GM21717 (cell line): ENCODE data around the gene FOXD4L5.
"Not testable (repeated sequence)": the region's sequence is repeated elsewhere in the genome, so short reads cannot be mapped to it uniquely, and the experiment has no call there.

ENCODE experiments used
- ATAC-seq: cut with Tn5 transposase; IDR thresholded peaks from one replicate; pipeline ENCODE4 v1.9.1; 2021; ENCODE audit warnings: mild to moderate bottlenecking, moderate library complexity; ENCODE audit not compliant: unreplicated experiment

The FOXD4L5 gene

GRCh38 chr9:65285109-65285508, at the start of gene FOXD4L5:
Gene FOXD4L5, minus strand, starts transcription at chr9:65285209. Its CDS starts 832 bp downstream, at chr9:65284377.
- ATAC-seq = not testable (repeated sequence)

DNA sequence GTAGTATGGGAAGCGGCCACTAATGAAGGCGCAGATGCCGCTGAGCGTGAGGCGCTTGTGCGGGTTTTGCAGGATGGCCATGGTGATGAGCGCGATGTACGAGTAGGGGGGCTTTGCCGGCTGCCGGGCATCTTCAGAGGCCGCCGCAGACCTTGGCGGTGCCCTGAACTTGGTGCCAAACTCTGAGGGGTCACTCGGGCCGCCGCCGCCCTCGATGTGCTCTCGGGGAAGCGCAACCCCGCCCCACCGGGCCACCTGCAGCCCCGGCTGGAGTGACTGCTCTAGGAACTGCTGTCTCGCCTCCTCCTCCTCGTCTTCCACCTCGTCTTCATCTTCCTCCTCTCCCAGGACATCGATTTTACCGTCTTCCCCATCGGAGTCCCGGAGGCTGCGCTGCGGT, 1.1 kb downstream of the FOXD4L5 start:
- ATAC-seq = not testable (repeated sequence)

- not testable (repeated sequence) for ATAC-seq
Observed at GRCh38 chr9:65282976-65283375, 2.0 kb downstream of the FOXD4L5 start.
